GM21723 (cell line): Measurements from ENCODE around the gene RREB1.
"Not testable (repeated sequence)": the region's sequence is repeated elsewhere in the genome, so short reads cannot be mapped to it uniquely, and the experiment has no call there.

ENCODE experiments used
- ATAC-seq: cut with Tn5 transposase; IDR thresholded peaks from one replicate; pipeline ENCODE4 v1.9.1; 2021; ENCODE audit warnings: mild to moderate bottlenecking, moderate library complexity; ENCODE audit not compliant: unreplicated experiment

Gene RREB1

DNA sequence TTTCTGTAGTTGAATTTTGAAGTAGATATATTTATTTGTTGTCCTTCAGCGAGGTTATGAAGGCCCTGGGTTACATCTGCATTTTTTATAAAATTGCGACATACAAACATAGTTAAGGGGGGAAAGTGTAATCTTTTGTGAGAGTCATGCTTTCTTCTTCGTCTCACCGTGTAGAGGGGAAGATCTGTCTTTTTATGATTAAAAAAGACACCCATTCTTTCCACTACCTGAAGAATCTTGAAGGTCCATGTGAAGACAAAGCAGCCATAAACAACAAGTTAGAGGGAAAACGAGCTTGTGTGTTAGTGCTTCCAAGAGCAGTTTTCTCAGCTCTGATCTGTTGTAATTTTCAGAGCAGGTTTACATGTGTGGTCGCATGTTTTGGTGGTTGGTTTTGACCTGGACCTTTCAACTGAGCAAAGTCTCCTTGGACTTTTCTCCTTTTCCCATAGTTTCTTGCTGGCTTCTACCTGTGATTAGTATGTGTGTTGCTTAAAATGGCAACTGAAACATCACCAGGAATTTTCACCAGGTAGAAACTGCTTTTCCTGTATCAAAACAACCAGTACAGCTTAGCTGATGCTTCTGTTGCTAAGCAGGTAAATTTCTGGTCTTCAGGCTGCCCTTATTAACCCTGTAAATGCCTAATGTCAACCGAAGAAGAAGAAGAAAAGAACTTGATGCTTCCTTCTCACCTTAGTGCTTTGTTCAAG, 37.3 kb downstream of the RREB1 start:
- no peak for ATAC-seq

DNA sequence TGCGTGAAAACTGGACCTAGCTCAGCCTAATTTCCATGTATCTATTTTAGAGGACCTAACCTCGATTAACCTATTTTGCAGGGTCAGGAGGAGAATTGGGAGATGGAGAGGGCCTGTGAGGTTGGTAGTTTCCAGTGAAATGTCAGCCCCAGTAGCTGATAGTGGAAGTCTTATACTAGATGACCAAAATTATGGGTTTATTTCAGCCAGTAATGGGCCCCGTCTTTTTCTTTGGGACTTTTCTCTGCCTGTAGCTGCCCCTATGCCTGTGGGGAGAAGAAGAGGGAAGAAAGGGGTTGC, 37.8 kb downstream of the RREB1 start:
- ATAC-seq: no peak

DNA sequence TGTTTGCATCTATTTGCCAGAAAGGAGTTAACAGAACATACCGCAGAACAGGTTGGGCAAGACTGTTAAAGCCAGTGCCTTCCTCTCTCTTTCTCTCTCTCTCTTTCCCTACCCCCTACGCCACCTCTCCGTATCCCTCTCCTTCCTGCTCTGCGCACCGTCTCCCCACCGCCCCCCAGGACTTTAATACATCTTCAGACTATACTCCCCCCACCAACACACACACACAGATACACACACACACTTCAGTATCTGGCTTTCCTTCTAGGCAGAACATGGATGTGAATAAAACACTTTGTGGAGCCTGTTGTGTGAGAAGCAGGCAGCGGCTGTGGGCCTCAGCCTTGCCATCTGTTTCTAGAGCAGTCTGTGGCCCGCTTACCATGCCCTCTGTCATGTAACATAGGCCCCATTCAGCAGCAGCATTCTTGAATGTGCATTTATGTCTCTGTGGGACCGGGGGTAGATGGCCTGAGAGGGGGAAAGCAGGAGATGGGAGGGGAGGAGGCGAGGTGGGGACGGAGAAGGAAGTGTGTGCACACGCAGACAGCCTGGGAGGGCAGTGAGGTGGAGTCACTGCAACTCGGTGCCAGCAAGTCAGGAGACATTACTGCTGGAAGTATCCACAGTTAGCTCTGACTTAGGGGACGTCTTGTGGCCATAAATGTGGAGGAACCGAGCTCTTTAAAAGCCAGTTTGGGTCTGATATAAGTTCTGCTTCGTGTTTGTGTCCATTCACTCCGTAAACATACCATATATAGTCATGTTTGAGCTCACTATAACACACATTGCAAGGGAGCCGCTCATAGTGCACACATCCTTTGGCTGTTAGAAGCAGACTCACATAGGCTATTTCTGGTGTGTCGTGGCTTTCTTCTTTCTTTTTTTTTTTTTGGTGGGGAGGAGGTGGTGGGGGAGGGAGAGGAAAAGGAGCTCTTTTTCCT, 38.4 kb downstream of the RREB1 start:
- ATAC-seq: peak; percentile 56

DNA sequence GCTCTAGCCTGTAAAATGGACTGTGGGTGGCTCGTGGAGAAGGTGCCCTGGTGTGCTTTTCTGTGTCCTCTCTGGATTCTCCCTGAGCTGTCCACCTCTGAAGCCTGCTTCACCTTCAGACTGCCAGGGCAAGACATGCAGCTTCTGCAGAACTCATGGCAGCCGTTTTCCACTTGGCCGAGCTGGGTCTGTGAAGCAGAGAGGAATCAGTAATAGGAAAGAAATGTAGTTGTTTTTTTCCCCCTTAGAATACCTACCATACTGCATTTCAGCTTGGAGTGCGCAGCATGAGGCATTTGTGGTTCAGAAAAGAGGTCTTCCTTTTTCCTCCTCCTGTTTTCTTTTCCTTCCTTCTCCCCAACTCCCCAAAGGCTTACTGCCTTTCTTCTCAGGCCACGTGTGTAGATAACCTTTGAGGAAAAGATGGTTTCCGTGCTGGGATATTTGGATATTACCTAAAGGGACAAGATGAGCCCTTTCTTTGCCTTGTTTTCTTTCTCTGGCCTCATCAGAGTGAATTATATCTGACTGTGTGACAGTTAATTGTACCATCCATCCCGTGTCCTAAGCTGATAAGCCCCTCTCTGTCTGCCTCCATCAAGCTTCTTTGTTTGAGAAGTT, 39.4 kb downstream of the RREB1 start:
- ATAC-seq: no peak

DNA sequence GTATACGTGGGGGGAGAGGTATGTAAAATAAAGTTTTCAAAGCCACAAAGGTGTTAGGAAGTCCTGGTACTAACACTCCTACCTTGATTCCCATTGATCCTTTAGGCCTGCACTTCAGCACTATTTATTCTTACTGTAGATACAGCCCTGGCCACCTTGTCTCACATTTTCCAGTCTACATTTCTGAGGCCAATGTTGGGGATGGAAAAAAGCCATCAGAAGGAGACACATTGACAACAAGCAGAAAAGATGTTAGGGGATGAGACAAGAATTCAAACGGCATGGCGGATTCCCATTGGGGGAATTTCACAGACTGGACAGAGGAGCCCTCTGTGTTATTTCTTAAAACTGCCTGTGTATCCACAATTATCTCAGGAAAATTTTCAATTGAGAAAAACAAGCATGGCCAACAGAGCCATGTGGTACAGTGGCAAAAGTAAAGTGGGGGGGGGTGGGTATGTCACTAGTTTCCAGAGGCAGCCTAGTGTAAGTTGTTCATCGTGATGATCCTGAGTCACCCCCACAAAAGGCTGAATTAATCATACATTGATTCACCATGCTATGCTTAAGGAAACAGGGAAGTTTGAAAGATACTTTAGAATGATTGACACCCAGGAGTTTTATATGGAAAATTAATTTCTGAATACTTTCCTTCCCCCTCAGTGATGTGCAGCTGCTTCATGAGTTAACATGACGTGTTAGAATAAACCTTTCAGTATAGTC, 40.5 kb downstream of the RREB1 start:
- ATAC-seq: no peak

DNA sequence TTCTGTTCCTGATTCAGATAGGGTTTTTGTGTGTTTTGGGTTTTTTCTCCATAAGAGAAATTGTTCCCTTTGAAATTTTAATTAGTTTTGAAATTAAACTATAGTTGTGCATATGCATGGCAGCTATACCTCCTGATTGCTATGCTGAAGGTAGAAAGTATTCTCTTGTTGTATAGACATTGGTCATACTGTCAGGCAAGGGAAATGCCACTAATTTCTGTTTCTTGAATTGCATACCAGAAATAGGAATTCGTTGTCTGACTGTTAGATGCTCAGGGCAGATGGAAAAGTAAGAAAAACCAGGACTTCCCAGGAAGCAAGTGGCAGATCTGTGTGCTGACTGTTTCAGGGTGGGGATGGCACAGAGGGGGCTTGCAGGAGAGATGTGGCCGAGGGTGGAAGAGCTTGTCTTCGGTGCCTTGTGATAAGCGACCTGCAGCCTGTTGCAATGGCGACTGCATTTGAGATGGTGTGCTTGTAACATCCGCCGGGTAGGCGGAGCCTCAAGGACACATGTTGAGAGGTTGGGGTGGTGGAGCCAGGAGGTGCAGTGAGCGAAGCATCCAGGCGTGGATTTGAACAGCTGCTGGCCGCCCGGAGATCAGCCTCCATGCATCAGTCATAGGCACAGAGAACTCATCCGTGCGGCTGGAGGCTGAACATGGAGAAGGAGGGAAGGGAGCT, 42.8 kb downstream of the RREB1 start:
- no peak for ATAC-seq

DNA sequence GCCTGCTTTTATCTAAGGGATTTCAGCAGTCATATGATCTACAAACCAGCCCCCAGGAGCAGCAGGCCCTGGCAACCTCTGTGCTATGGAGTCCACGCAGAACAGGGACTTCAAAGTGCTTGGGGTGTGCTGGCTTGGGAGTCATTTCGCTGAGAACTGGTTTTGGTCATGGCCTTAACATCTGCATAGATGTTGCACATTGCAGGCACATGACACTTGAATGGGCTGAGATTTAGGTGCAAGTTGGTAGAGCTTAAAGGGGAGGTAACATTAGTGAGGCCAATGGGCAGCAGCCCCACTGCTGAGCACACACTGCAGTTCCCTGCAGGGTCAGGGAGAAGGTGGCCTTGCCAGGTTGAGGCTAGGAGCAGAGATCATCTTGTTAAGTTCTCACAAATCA, 43.6 kb downstream of the RREB1 start:
- no peak for ATAC-seq

DNA sequence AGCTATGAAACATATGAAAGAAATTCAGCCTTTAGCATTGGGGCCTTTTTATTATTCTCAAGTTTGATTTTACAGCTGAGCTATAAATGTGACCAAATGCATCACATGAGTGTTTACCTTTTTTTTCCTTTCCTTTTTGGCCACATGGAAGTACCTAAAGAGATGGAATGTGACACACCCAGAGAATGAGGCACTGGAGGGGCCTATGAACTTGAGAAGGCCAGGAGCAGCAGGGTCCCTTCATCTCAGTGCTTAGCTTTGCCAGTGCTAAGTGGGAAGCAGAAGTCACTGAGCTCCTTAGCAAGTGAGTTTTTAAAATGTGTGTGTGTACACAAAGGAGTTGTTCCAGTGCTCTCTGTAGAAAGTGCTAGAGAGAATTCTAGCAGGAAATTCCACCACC, 44.7 kb downstream of the RREB1 start:
- no peak for ATAC-seq

DNA sequence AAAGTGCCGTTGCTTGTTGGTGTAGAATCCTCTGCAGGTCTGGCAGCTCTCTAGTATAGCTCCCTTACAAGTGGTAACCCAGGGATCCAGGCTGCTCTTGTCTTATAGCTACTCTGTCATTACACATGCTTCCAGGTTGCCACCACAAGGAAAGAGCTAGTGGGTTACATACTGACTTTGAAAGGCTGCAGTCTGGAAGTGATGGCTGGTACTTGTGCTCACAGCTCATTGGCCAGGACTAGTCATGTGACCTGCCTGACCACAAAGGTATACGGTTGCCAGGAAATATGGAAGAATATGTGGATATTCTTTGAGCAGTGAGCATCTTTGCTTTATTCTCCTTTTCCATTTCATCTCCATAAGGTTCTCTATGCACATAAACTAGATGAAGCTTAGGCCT, 46.0 kb downstream of the RREB1 start:
- no peak for ATAC-seq

DNA sequence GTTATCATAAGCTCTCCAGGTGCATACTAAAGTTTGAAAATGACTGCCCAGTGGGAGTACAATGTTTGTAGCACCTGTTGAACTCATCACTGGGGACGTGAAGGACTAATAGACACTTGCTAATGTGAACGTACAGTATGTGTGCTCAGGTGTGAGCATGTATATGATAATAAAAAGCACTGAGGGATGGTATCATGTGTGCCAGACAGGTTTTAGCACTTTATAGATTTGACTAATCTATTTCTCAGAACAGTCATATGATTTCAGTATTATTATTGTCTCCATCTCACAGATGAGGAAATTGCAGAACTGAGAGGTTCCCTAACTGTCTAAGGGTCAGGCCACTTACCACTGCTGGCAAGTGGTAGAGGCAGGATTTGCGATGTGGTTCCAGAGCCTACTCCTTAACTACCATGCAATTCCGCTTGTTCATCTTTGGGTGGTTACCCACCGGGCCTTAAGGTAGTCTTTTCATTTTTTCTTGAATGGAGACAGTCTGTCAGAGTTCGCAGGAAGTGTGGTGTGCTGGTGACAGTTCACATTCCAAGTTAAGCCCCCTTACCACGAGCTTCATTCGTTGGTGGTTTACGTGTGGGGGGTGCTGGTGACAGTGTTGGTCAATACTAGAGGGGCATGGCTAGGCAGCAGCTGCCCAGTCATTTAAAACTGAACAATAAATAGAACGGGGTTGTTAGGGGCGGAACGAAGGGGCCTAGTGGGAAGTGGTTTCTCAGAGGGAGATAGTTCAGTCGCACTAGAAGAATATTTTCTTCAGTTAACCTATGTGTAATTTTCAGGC, 46.8 kb downstream of the RREB1 start:
- ATAC-seq: peak; percentile 66

DNA sequence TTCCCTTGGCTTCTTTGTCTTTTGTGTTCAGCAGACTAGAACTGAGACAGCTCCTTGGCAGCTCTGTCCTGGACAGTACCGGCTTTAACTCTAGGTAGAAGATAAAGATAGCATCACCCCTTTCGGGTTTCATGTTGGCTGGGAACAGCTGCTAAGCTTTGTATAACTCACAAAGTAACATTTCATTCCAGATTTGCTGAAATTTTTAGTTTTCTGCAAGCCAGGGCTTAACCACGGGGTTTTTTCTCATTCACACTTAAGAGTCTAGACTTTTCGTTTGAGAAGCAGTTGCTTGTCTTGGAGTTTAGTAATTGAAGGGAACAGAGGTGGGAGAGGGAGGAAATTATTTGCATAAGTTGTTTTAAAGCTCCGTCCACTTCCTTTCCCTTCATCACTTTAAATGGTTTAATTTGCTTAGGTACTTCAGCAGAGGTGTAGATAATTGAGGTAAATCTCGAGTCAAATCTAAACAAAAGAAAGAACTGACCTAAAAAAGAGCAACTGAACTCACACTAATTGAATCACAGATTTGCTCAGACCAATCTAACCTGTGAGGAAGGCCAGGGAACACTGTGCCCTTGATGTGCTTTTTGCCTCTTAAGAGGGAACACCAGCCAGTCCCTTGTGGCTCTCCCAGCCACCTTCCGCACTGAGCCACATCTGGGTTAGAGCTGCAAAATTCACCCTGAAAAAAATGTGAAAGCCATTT, 48.3 kb downstream of the RREB1 start:
- peak; percentile 56 for ATAC-seq

DNA sequence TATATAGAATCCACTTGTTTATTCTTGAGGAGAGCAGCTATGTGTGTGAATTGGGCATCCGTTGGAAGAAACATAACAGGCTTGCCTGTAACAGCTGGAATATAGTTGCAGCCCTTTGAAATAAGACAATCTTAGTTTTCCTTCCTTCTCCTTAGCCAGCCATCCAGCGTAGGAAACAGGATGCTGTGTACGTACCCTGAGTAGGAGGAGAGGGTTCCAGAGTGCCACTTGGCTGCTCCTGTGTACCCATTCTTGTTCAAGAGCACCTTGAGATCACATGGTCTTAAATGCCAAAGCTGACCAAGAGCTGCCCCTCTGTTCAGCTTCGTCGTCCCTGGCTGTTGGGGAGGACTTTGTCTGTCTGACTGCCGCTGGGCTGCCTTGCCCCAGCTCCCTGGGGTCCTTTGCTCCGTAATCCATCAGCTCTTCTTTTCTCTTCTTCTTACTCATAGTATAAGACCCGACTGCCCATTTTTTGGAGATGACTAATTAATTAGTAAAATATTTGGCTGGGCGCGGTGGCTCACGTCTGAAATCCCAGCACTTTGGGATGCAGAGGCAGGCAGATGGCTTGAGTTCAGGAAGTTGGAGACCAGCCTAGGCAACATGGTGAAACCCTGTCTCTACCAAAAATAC, 49.0 kb downstream of the RREB1 start:
- no peak for ATAC-seq

DNA sequence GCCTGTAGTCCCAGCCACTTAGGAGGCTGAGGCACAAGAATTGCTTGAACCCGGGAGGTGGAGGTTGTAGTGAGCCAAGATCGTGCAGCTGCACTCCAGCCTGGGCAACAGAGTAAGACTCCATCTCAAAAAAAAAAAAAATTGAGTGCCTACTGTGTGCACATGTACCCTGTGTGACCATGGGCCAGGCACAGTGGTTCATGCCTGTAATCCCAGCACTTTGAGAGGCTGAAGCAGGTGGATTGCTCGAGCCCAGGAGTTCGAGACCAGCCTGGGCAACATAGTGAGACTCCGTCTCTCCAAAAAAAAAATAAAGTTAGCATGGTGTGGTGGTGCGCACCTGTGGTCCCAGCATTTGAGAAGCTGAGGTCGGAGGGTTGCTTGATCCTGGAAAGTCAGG, 49.5 kb downstream of the RREB1 start:
- ATAC-seq: not testable (repeated sequence)

DNA sequence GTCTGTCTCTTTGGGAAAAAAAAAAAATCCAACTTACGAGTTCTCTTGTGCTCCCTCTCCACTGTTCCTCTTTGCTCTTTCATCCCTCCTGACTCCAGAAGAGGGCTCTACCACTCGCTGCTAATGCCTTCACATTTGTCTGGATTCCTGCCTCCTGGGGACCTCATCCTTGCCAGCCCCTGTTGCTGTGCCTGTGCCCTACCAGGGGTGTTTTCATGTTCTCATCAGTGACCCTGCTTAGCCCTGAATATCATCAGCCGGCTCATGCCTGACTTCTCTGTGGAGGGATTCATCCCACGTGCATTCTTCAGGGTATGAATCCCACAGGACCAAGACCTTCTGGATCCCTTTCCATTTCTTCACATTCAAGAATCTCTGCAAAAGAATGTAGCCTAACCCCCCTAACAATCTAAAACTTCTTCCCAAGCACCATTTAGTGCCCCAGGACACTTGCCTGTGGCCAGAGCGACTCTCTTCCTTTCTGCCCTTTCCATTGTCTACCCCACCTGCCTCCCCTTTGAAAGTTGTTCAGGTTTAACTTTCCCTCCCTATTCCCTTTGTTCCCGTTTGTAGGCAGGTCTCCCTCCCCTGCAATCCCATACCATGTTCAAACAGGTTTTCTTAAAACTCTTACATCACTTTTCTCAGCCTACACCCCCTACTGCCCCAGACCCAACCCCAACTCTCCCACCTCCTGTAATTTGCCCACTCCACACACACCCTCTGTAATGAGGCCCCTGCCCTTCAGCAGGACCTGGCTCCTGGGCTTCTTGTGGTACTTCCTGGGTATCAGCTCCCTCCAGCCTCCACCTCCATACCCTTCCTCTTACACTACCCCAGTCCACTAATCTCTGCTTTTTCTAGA, 50.2 kb downstream of the RREB1 start:
- ATAC-seq: no peak

DNA sequence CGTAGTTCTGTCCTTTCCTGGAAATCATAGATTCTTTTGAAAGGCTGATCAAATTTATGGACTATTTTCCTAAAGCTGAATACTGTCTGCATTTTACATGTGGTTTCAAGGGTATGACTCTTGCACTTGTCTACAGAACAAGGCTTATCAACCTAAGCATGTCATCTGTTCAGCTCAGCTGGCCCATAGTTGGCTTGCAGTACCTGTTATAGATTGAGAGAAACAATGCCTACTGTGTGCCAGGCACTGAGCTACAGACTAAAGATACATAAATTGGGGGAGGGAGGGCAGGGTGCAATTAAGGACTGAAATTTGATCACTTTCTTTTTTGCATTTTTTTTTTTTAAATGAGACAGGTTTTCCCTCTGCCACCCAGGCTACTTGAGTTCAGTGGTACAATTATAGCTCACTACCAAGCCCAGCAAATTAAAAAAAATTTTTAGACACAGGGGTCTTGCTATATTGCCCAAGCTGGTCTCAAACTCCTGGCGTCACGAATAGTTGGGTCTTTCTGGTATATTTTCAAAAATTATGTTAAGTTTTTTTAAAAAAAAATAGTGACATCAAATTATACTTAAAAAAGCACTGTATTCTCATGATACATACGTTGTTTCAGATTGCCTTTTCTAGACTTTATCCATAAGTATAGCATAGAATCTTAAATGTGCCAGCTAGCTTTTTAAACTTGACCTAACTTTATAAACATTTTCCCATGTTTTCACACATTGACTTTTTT, 52.2 kb downstream of the RREB1 start:
- ATAC-seq: no peak

DNA sequence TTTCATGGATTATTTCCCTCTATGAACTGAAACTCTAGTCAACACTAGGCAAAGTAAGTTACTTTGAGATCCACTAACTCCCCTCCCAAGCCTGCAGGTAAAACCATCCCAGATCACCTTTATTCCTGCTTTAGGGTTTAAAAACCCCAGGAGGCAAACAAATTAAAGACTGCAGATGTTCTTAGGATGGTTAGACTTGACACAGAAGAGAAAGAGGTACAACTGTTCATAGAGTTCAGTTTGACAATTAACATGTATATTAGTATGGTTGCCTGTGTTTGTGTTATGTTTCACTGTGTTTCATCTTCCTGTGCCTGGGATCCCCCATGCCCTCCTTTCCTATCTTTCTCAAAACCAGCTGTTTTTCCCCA, 53.5 kb downstream of the RREB1 start:
- no peak for ATAC-seq

DNA sequence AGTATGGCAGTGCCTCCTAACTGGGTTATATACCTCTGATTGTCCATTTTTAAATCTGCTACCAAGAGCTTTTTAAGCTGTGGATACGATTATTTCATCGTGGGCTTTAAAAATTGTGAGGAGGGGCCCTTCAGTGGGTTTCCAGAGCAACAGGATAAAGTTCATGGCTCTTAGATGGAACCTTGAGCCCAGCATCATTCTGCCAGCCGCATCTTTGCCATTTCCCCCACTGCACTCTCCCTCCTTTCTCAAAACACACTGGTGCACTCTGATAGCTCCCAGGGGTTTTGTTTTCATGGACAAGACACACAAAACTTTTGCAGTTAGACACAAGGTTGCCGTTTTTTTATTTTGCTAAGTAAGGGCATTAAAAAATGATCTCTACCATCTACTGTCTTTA, 54.1 kb downstream of the RREB1 start:
- no peak for ATAC-seq
